H54 (cell line): Measurements from ENCODE around the gene WNK4.

Experiments used
- DNase-seq: peaks from one replicate; pipeline ENCODE4 v3.0.0; 2011; ENCODE audit warnings: low spot score, mixed read lengths; ENCODE audit not compliant: insufficient read length
- FAIRE-seq: peaks from 3 replicates; lab custom pipeline; 2011; peaks lifted over from hg19 to GRCh38; lab: Jason Lieb, UNC
- POLR2A ChIP-seq: IDR thresholded peaks from 2 replicates; pipeline ENCODE4 v1.6.1; 2011; ENCODE audit warnings: low read depth, mild to moderate bottlenecking, low read length

WNK4 gene

GRCh38 chr17:42779304-42779935 is 990 bp upstream of the WNK4 start:
- no peak for DNase-seq
- no peak for TF ChIP-seq POLR2A
- no peak for FAIRE-seq

GRCh38 chr17:42780851-42781638 is 635 bp downstream of the WNK4 start:
- FAIRE-seq (no peak), DNase-seq (no peak)
- no peak for TF ChIP-seq POLR2A

GRCh38 chr17:42781639-42782165 is 1.3 kb downstream of the WNK4 start:
- DNase-seq: no peak
- TF ChIP-seq POLR2A: no peak
- no peak for FAIRE-seq

- FAIRE-seq (no peak), DNase-seq (no peak)
These were observed 2.0 kb downstream of the WNK4 start for GRCh38 chr17:42782166-42783061.

GRCh38 chr17:42783062-42783790 is 2.8 kb downstream of the WNK4 start:
- no peak for TF ChIP-seq POLR2A
- FAIRE-seq: peak; percentile 81
- peak; percentile 82 for DNase-seq

More at GRCh38 chr17:42782166-42783061, 2.0 kb downstream of the WNK4 start:
- no peak for TF ChIP-seq POLR2A

- DNase-seq: no peak
- no peak for FAIRE-seq
- TF ChIP-seq POLR2A: no peak
These were observed 3.4 kb downstream of the WNK4 start for GRCh38 chr17:42783791-42784138.

GRCh38 chr17:42784409-42784808 is 4.0 kb downstream of the WNK4 start:
- DNase-seq (no peak), FAIRE-seq (no peak)
- no peak for TF ChIP-seq POLR2A

GRCh38 chr17:42784811-42785592 is 4.6 kb downstream of the WNK4 start:
- DNase-seq: no peak
- TF ChIP-seq POLR2A: no peak
- FAIRE-seq: no peak

- FAIRE-seq (no peak), DNase-seq (no peak)
- no peak for TF ChIP-seq POLR2A
These were observed 6.9 kb downstream of the WNK4 start for GRCh38 chr17:42787266-42787665.

- no peak for DNase-seq
- FAIRE-seq: no peak
- no peak for TF ChIP-seq POLR2A
These were observed 11.5 kb downstream of the WNK4 start for GRCh38 chr17:42791948-42792347.

GRCh38 chr17:42792545-42792944 is 12.1 kb downstream of the WNK4 start:
- FAIRE-seq: no peak
- DNase-seq: no peak
- no peak for TF ChIP-seq POLR2A

- DNase-seq (no peak), FAIRE-seq (no peak)
- no peak for TF ChIP-seq POLR2A
These were observed 14.7 kb downstream of the WNK4 start for GRCh38 chr17:42795061-42795460.
